NT2/D1 (cell line): Measurements from ENCODE around the gene ATRIP.

ENCODE experiments used
- SUZ12 ChIP-seq: IDR thresholded peaks from 2 replicates; pipeline ENCODE4 v1.6.1; 2011; ENCODE audit not compliant: insufficient read length, insufficient read depth; ENCODE audit errors: extremely low read depth
- YY1 ChIP-seq: IDR thresholded peaks from 2 replicates; pipeline ENCODE4 v1.6.1; 2011; ENCODE audit not compliant: insufficient read length, insufficient read depth
- ZNF274 ChIP-seq: IDR thresholded peaks from 2 replicates; pipeline ENCODE4 v1.6.1; 2011; ENCODE audit warnings: mild to moderate bottlenecking, low read depth, low read length

DNA sequence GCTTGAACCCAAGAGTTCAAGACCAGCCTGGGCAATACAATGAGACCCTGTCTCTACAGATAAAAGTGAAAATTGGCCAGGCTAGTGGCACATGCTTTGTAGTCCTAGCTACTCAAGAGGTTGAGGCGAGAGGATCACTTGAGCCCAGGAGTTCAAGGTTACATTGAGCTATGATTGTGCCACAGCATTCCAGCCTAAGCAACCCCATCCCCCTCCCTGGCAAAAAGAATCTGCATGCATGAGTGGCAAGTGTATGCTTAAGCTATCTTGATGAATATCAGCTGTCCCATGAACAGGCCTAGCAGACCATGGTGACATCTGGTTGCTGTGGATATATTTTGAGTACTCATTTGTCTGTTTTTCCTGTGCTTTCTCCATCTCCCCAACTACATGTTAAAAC lies 4.7 kb downstream of the ATRIP start:
- TF ChIP-seq ZNF274 (no peak), YY1 (no peak), SUZ12 (no peak)
